Naive thymus-derived CD8-positive, alpha-beta T cell (primary cell): ENCODE measurements around the gene TBC1D23. TPM values are rescaled to one million over a fixed set of nuclear protein-coding genes. Genes with fewer than 3 reads are reported as not detected.
"Not testable (repeated sequence)": the region's sequence is repeated elsewhere in the genome, so short reads cannot be mapped to it uniquely, and the experiment has no call there.

Experiments used
- ATAC-seq, 2 donors: fragments of 150-1000 bp; cut with Tn5 transposase in 1 of 2; sonication (Bioruptor Pico), chemical (Tn5 transposase) in 1 of 2; 1 replicate in 1 of 2; 2 replicates in 1 of 2; pipeline ENCODE4 v1.10.0; 2021; ENCODE audit warnings: mild to moderate bottlenecking in 2 of 2, moderate library complexity in 2 of 2
- POLR2A ChIA-PET: fragments of 350-600 bp; sonication (Branson Sonifier 250); formaldehyde crosslinking; loops from one replicate; lab custom pipeline; 2021; ENCODE audit warnings: antibody characterized with exemption; lab: Charles Lee
- DNase-seq, 10 donors: peaks; one replicate each; pipeline versions ENCODE4 v3.0.0 to v3.0.0-alpha.2; 2020 to 2022
- H3K27ac Mint-ChIP-seq, 10 donors: one replicate each; pipeline ENCODE4 v1.8.0; 2020 to 2022; ENCODE audit warnings: mild to moderate bottlenecking in 10 of 10, mixed read lengths in 10 of 10, moderate library complexity in 4 of 10, inconsistent platforms in 1 of 10
- H3K27me3 Mint-ChIP-seq, 5 donors: one replicate each; pipeline ENCODE4 v1.8.0; 2021 to 2022; ENCODE audit warnings: mixed read lengths in 5 of 5
- H3K36me3 Mint-ChIP-seq, 3 donors: one replicate each; pipeline ENCODE4 v1.8.0; 2020 to 2022; ENCODE audit warnings: mixed read lengths in 3 of 3, mild to moderate bottlenecking in 2 of 3, inconsistent platforms in 1 of 3
- H3K4me1 Mint-ChIP-seq, 4 donors: one replicate each; pipeline ENCODE4 v1.8.0; 2021 to 2022; ENCODE audit warnings: mixed read lengths in 4 of 4
- H3K4me3 Mint-ChIP-seq, 10 donors: one replicate each; pipeline ENCODE4 v1.8.0; 2020 to 2022; ENCODE audit warnings: mild to moderate bottlenecking in 10 of 10, mixed read lengths in 10 of 10, moderate library complexity in 6 of 10, inconsistent platforms in 1 of 10
- H3K9me3 Mint-ChIP-seq, 9 donors: one replicate each; pipeline ENCODE4 v1.8.0; 2020 to 2022; ENCODE audit warnings: mixed read lengths in 9 of 9, mild to moderate bottlenecking in 3 of 9, inconsistent platforms in 1 of 9, moderate library complexity in 1 of 9
- polyA plus RNA-seq, 3 donors: library from polyadenylated mRNA; unstranded; fragments of 300-500 nt; fragmentation: Illumina TruSeq; gene quantifications; one replicate each; pipeline ENCODE4 v1.2.3, GENCODE V29; 2021
- total RNA-seq, 8 experiments: library from RNA in 2 of 8; stranded (reverse) in 2 of 8; gene quantifications; one replicate each; pipeline ENCODE4 v1.2.3 and lab custom pipeline; 2021 to 2026

TBC1D23 gene
- total and polyA plus RNA-seq, 5 experiments from 2014 or later, result 12.7 to 35.9 (median 17.1) TPM

GRCh38 chr3:100261485-100261903 is 702 bp downstream of the TBC1D23 start:
- POLR2A ChIA-PET, result interaction anchor here (0.5 to 3.2 kb wide), 5 partner anchors 72 to 1423 kb away, joined by 3 to 26 read pairs (median 5); partner anchors contain the start of genes LNP1 and TOMM70
- Mint-ChIP-seq H3K4me3 (peak overlapping the region; percentile 85 to 100 (median 98)), H3K36me3 (peaks cover 0 to 8% (median 0%) of the 10 kb centered on the region in 3 donors), H3K9me3 (no peaks in the 10 kb centered on the region), H3K27ac (peak overlapping the region; percentile 97 to 100 (median 99)), H3K27me3 (no peaks in the 10 kb centered on the region), H3K4me1 (peaks cover 40 to 64% (median 60%) of the 10 kb centered on the region in 4 donors)
- DNase-seq (peak in 1 of 10 donors; percentile 13), ATAC-seq (no peak)

GRCh38 chr3:100262925-100263324 is 2.1 kb downstream of the TBC1D23 start:
- POLR2A ChIA-PET, result interaction anchor here (3.2 kb wide), 1 partner anchor 138 kb away, joined by 26 read pairs; the partner anchor contains the start of genes LNP1 and TOMM70
- H3K4me3 Mint-ChIP-seq, result peak overlapping the region in 9 of 10 donors; percentile 31 to 70 (median 57)
- peaks cover 0 to 11% (median 0%) of the 10 kb centered on the region in 3 donors for H3K36me3 Mint-ChIP-seq
- not testable (repeated sequence) for H3K9me3 Mint-ChIP-seq, H3K27me3 Mint-ChIP-seq, ATAC-seq, DNase-seq
- H3K4me1 Mint-ChIP-seq, result peaks cover 37 to 62% (median 56%) of the 10 kb centered on the region in 4 donors
- peak overlapping the region in 7 of 10 donors; percentile 25 to 74 (median 52) for H3K27ac Mint-ChIP-seq

- Mint-ChIP-seq H3K4me3 (peak overlapping the region in 6 of 10 donors; percentile 0 to 70 (median 41)), H3K36me3 (peaks cover 0 to 11% (median 0%) of the 10 kb centered on the region in 3 donors), H3K27ac (peak overlapping the region in 7 of 10 donors; percentile 6 to 64 (median 31)), H3K27me3 (no peaks in the 10 kb centered on the region), H3K4me1 (peaks cover 39 to 63% (median 58%) of the 10 kb centered on the region in 4 donors), H3K9me3 (no peaks in the 10 kb centered on the region)
- ATAC-seq (no peak), DNase-seq (no peak)
- POLR2A ChIA-PET, result no interaction called here
Measured at GRCh38 chr3:100263583-100263982, 2.8 kb downstream of the TBC1D23 start.

GRCh38 chr3:100264242-100264641 is 3.5 kb downstream of the TBC1D23 start:
- Mint-ChIP-seq H3K36me3 (peaks cover 0 to 11% (median 0%) of the 10 kb centered on the region in 3 donors), H3K27me3 (no peaks in the 10 kb centered on the region), H3K4me1 (peaks cover 39 to 70% (median 60%) of the 10 kb centered on the region in 4 donors), H3K27ac (peak overlapping the region in 3 of 10 donors; percentile 27 to 62 (median 31)), H3K4me3 (peak overlapping the region in 2 of 10 donors; percentile 12 to 64), H3K9me3 (no peaks in the 10 kb centered on the region)
- no peak for DNase-seq
- no peak for ATAC-seq
- POLR2A ChIA-PET, result no interaction called here

GRCh38 chr3:100265016-100265415 is 4.2 kb downstream of the TBC1D23 start:
- Mint-ChIP-seq H3K27ac (peak overlapping the region in 2 of 10 donors; percentile 7 to 50), H3K36me3 (peaks cover 0 to 11% (median 0%) of the 10 kb centered on the region in 3 donors), H3K4me1 (peaks cover 38 to 70% (median 58%) of the 10 kb centered on the region in 4 donors), H3K27me3 (no peaks in the 10 kb centered on the region), H3K9me3 (no peaks in the 10 kb centered on the region), H3K4me3 (no peak overlapping the region)
- DNase-seq (no peak), ATAC-seq (no peak)
- POLR2A ChIA-PET, result no interaction called here

- DNase-seq (no peak), ATAC-seq (no peak)
- no peaks in the 10 kb centered on the region for H3K9me3 Mint-ChIP-seq
- H3K4me3 Mint-ChIP-seq, result no peak overlapping the region
- H3K27ac Mint-ChIP-seq, result no peak overlapping the region
- POLR2A ChIA-PET, result interaction anchor here (0.6 kb wide), 1 partner anchor 430 kb away, joined by 3 read pairs; no protein-coding TSS in a partner anchor
- no peaks in the 10 kb centered on the region for H3K27me3 Mint-ChIP-seq
- H3K36me3 Mint-ChIP-seq, result peaks cover 0 to 11% (median 0%) of the 10 kb centered on the region in 3 donors
- H3K4me1 Mint-ChIP-seq, result peaks cover 36 to 65% (median 55%) of the 10 kb centered on the region in 4 donors
Measured at GRCh38 chr3:100266531-100266930, 5.7 kb downstream of the TBC1D23 start.

- DNase-seq (no peak), ATAC-seq (no peak)
- H3K4me3 Mint-ChIP-seq, result no peak overlapping the region
- H3K36me3 Mint-ChIP-seq, result peaks cover 0 to 9% (median 0%) of the 10 kb centered on the region in 3 donors
- H3K4me1 Mint-ChIP-seq, result peaks cover 30 to 63% (median 49%) of the 10 kb centered on the region in 4 donors
- POLR2A ChIA-PET, result no interaction called here
- H3K27me3 Mint-ChIP-seq, result no peaks in the 10 kb centered on the region
- no peaks in the 10 kb centered on the region for H3K9me3 Mint-ChIP-seq
- H3K27ac Mint-ChIP-seq, result no peak overlapping the region
Measured at GRCh38 chr3:100268156-100268555, 7.4 kb downstream of the TBC1D23 start.

GRCh38 chr3:100269001-100269400 is 8.2 kb downstream of the TBC1D23 start:
- no peaks in the 10 kb centered on the region for H3K27me3 Mint-ChIP-seq
- no peak overlapping the region for H3K27ac Mint-ChIP-seq
- POLR2A ChIA-PET, result no interaction called here
- H3K9me3 Mint-ChIP-seq, result no peaks in the 10 kb centered on the region
- H3K4me3 Mint-ChIP-seq, result no peak overlapping the region
- peaks cover 0 to 3% (median 0%) of the 10 kb centered on the region in 3 donors for H3K36me3 Mint-ChIP-seq
- ATAC-seq (no peak), DNase-seq (no peak)
- H3K4me1 Mint-ChIP-seq, result peaks cover 27 to 60% (median 46%) of the 10 kb centered on the region in 4 donors

- DNase-seq, result no peak
- POLR2A ChIA-PET, result no interaction called here
- Mint-ChIP-seq H3K27ac (no peak overlapping the region), H3K4me3 (no peak overlapping the region), H3K27me3 (no peaks in the 10 kb centered on the region), H3K4me1 (peaks cover 25 to 57% (median 44%) of the 10 kb centered on the region in 4 donors), H3K36me3 (peaks cover 0 to 3% (median 0%) of the 10 kb centered on the region in 3 donors), H3K9me3 (no peaks in the 10 kb centered on the region)
- no peak for ATAC-seq
Measured at GRCh38 chr3:100269410-100270214, 8.8 kb downstream of the TBC1D23 start.

- peaks cover 0 to 3% (median 0%) of the 10 kb centered on the region in 3 donors for H3K36me3 Mint-ChIP-seq
- H3K4me1 Mint-ChIP-seq, result peaks cover 25 to 54% (median 42%) of the 10 kb centered on the region in 4 donors
- DNase-seq (no peak), ATAC-seq (no peak)
- no peaks in the 10 kb centered on the region for H3K9me3 Mint-ChIP-seq
- no peak overlapping the region for H3K4me3 Mint-ChIP-seq
- peak overlapping the region in 2 of 10 donors; percentile 3 to 44 for H3K27ac Mint-ChIP-seq
- POLR2A ChIA-PET, result no interaction called here
- no peaks in the 10 kb centered on the region for H3K27me3 Mint-ChIP-seq
Measured at GRCh38 chr3:100270215-100270583, 9.4 kb downstream of the TBC1D23 start.

GRCh38 chr3:100271522-100271921 is 10.7 kb downstream of the TBC1D23 start:
- Mint-ChIP-seq H3K27me3 (no peaks in the 10 kb centered on the region), H3K9me3 (no peaks in the 10 kb centered on the region), H3K36me3 (peaks cover 0 to 3% (median 0%) of the 10 kb centered on the region in 3 donors), H3K4me1 (peaks cover 28 to 58% (median 49%) of the 10 kb centered on the region in 4 donors), H3K27ac (peak overlapping the region in 1 of 10 donors; percentile 17), H3K4me3 (no peak overlapping the region)
- DNase-seq, result no peak
- POLR2A ChIA-PET, result no interaction called here
- ATAC-seq, result no peak

GRCh38 chr3:100272797-100273611 is 12.2 kb downstream of the TBC1D23 start:
- H3K4me3 Mint-ChIP-seq, DNase-seq, POLR2A ChIA-PET, H3K36me3 Mint-ChIP-seq, H3K27me3 Mint-ChIP-seq, ATAC-seq, H3K9me3 Mint-ChIP-seq: not testable (repeated sequence)
- Mint-ChIP-seq H3K4me1 (peaks cover 28 to 65% (median 54%) of the 10 kb centered on the region in 4 donors), H3K27ac (peak overlapping the region in 3 of 10 donors; percentile 13 to 49 (median 37))
